Adrenal gland (tissue), 5 donors: ENCODE measurements around the gene FAM20C.

Source experiments
- CTCF ChIP-seq, 6 experiments: fragments of 450-650 bp in 4 of 6; fragments of 200-600 bp in 2 of 6; sonication (generic) in 1 of 6; IDR thresholded peaks; 1 replicate in 5 of 6; 2 replicates in 1 of 6; pipeline versions ENCODE4 v1.5.1 to v1.8.0; 2016 to 2021; ENCODE audit warnings: antibody characterized with exemption in 6 of 6, mild to moderate bottlenecking in 2 of 6, moderate library complexity in 1 of 6
- POLR2A ChIP-seq, 2 donors: fragments of 450-650 bp; IDR thresholded peaks; one replicate each; pipeline ENCODE4 v1.6.1; 2017; ENCODE audit warnings: antibody characterized with exemption in 2 of 2, mild to moderate bottlenecking in 2 of 2, moderate library complexity in 1 of 2
- donor health status: DM: no; HTN: no; CAD: no.

GRCh38 chr7:197413-198335 is 5.3 kb downstream of the FAM20C start:
- TF ChIP-seq CTCF (IDR thresholded peaks at IDR 0.05) (no peak), POLR2A (IDR thresholded peaks at IDR 0.05) (no peak)
